Trophoblast cell (in vitro differentiated cells and primary cell): ENCODE measurements around the gene CBARP.
A peak's percentile ranks its signal among the peaks of the same experiment; 100 is the strongest.

Experiments used
- DNase-seq, 2 donors: peaks; one replicate each; pipeline ENCODE4 v3.0.0-alpha.2; 2016
- H2AFZ ChIP-seq: 2 replicates; pipeline ENCODE4 v1.6.1; 2013; ENCODE audit warnings: low read length, moderate library complexity, mild to moderate bottlenecking; ENCODE audit not compliant: insufficient read depth, poor library complexity
- H2AK5ac ChIP-seq: 2 replicates; pipeline ENCODE4 v1.6.1; 2013; ENCODE audit warnings: mild to moderate bottlenecking, low read length
- H2BK120ac ChIP-seq: 2 replicates; pipeline ENCODE4 v1.6.1; 2013; ENCODE audit warnings: low read length, mild to moderate bottlenecking, moderate library complexity; ENCODE audit not compliant: insufficient read depth, poor library complexity
- H2BK12ac ChIP-seq: 2 replicates; pipeline ENCODE4 v1.6.1; 2013; ENCODE audit warnings: mild to moderate bottlenecking, low read length, moderate library complexity
- H2BK5ac ChIP-seq: 2 replicates; pipeline ENCODE4 v1.6.1; 2013; ENCODE audit warnings: low read length, low read depth, moderate library complexity, mild to moderate bottlenecking; ENCODE audit not compliant: poor library complexity
- H3K14ac ChIP-seq: 2 replicates; pipeline ENCODE4 v1.6.1; 2013; ENCODE audit warnings: mild to moderate bottlenecking, low read length
- H3K18ac ChIP-seq: 2 replicates; pipeline ENCODE4 v1.6.1; 2013; ENCODE audit warnings: mild to moderate bottlenecking, low read length
- H3K23ac ChIP-seq: 2 replicates; pipeline ENCODE4 v1.6.1; 2013; ENCODE audit warnings: low read length
- H3K27ac ChIP-seq: 2 replicates; pipeline ENCODE4 v1.5.1; 2013; ENCODE audit warnings: low read depth, mild to moderate bottlenecking, inconsistent platforms, low read length, moderate library complexity
- H3K27me3 ChIP-seq: 2 replicates; pipeline ENCODE4 v1.6.1; 2013; ENCODE audit warnings: inconsistent platforms, mild to moderate bottlenecking, low read length, moderate library complexity; ENCODE audit not compliant: insufficient read depth
- H3K36me3 ChIP-seq, 2 experiments: 1 replicate in 1 of 2; 2 replicates in 1 of 2; pipeline ENCODE4 v1.6.1; 2013; ENCODE audit warnings: low read length in 2 of 2, mild to moderate bottlenecking in 2 of 2, moderate library complexity in 1 of 2; ENCODE audit not compliant: insufficient read depth in 2 of 2, control insufficient read depth in 1 of 2
- H3K4ac ChIP-seq: 2 replicates; pipeline ENCODE4 v1.6.1; 2013; ENCODE audit warnings: low read depth, mild to moderate bottlenecking, low read length, moderate library complexity
- H3K4me1 ChIP-seq, 2 experiments: 1 replicate in 1 of 2; 2 replicates in 1 of 2; pipeline ENCODE4 v1.6.1; 2013; ENCODE audit warnings: low read length in 2 of 2, mild to moderate bottlenecking in 2 of 2, moderate library complexity in 1 of 2; ENCODE audit not compliant: insufficient read depth in 2 of 2, control insufficient read depth in 1 of 2
- H3K4me2 ChIP-seq: 2 replicates; pipeline ENCODE4 v1.6.1; 2013; ENCODE audit warnings: inconsistent platforms, mild to moderate bottlenecking, low read length, moderate library complexity
- H3K4me3 ChIP-seq: 2 replicates; pipeline ENCODE4 v1.5.1; 2013; ENCODE audit warnings: mild to moderate bottlenecking, low read depth, low read length, inconsistent platforms
- H3K79me1 ChIP-seq: one replicate; pipeline ENCODE4 v1.6.1; 2013; ENCODE audit warnings: low read length
- H3K79me2 ChIP-seq: 2 replicates; pipeline ENCODE4 v1.6.1; 2013; ENCODE audit warnings: low read length, mild to moderate bottlenecking; ENCODE audit not compliant: control insufficient read depth, insufficient read depth, poor library complexity
- H3K9ac ChIP-seq: 2 replicates; pipeline ENCODE4 v1.6.1; 2013; ENCODE audit warnings: mild to moderate bottlenecking, low read length
- H3K9me3 ChIP-seq: 2 replicates; pipeline ENCODE4 v1.6.1; 2013; ENCODE audit warnings: low read depth, mild to moderate bottlenecking, control low read depth, inconsistent platforms, low read length; ENCODE audit not compliant: insufficient read depth
- H4K12ac ChIP-seq: 2 replicates; pipeline ENCODE4 v1.6.1; 2013; ENCODE audit warnings: low read depth, mild to moderate bottlenecking, low read length, moderate library complexity
- H4K8ac ChIP-seq: 2 replicates; pipeline ENCODE4 v1.6.1; 2013; ENCODE audit warnings: low read depth, mild to moderate bottlenecking, low read length, moderate library complexity
- H4K91ac ChIP-seq: one replicate; pipeline ENCODE4 v1.6.1; 2013; ENCODE audit warnings: low read depth, mild to moderate bottlenecking, low read length, moderate library complexity
- WGBS: extraction: QIAGEN DNeasy Blood & Tissue Kit; methylation state at CpG from one replicate; pipeline ENCODE4 v1.1.7; 2013; ENCODE audit warnings: missing lambda C conversion rate; ENCODE audit not compliant: insufficient read length, insufficient coverage; ENCODE audit errors: extremely low coverage; 5-methylcytosine and 5-hydroxymethylcytosine counted together

The CBARP gene

DNA sequence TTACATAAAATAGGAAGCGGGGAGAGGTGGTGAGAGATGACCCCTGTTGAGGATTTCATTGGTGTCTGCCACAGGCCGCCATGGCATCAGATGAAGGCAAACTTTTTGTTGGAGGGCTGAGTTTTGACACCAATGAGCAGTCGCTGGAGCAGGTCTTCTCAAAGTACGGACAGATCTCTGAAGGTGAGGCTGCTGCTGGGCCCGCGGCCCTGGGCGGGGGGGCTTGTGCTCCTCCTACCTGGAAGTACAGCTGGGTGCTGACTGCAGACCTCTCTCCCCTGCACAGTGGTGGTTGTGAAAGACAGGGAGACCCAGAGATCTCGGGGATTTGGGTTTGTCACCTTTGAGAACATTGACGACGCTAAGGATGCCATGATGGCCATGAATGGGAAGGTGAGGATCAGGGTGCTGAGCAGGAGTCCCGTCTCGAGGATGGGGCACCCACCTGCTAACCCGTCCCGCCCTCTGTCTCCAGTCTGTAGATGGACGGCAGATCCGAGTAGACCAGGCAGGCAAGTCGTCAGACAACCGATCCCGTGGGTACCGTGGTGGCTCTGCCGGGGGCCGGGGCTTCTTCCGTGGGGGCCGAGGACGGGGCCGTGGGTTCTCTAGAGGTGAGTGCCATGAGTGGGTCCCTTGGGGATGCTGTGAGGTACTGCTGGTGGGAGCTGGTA lies 33.2 kb upstream of the CBARP start:
- no peak overlapping the region for H2BK5ac ChIP-seq
- no peak overlapping the region for H4K8ac ChIP-seq
- no peak overlapping the region for H2BK12ac ChIP-seq
- H3K14ac ChIP-seq, result no peak overlapping the region
- H3K4me2 ChIP-seq, result peak overlapping the region; percentile 24
- no peak overlapping the region for H3K27ac ChIP-seq
- no peaks in the 10 kb centered on the region for H3K27me3 ChIP-seq
- no peak overlapping the region for H4K12ac ChIP-seq
- H3K4me1 ChIP-seq, result peaks cover 27 to 31% of the 10 kb centered on the region in 2 experiments
- no peak for DNase-seq
- no peak overlapping the region for H3K9ac ChIP-seq
- no CpG with 5 or more reads among the region's 26 CpGs for WGBS
- no peak overlapping the region for H2AK5ac ChIP-seq
- no peak overlapping the region for H2AFZ ChIP-seq
- H3K4ac ChIP-seq, result peak overlapping the region; percentile 65
- peaks cover 42% of the 10 kb centered on the region in 2 experiments for H3K36me3 ChIP-seq
- no peak overlapping the region for H4K91ac ChIP-seq
- H2BK120ac ChIP-seq, result no peak overlapping the region
- H3K23ac ChIP-seq, result no peak overlapping the region
- no peaks in the 10 kb centered on the region for H3K9me3 ChIP-seq
- H3K79me1 ChIP-seq, result peaks cover 22% of the 10 kb centered on the region
- no peak overlapping the region for H3K18ac ChIP-seq
- H3K79me2 ChIP-seq, result peaks cover 20% of the 10 kb centered on the region
- no peak overlapping the region for H3K4me3 ChIP-seq

DNA sequence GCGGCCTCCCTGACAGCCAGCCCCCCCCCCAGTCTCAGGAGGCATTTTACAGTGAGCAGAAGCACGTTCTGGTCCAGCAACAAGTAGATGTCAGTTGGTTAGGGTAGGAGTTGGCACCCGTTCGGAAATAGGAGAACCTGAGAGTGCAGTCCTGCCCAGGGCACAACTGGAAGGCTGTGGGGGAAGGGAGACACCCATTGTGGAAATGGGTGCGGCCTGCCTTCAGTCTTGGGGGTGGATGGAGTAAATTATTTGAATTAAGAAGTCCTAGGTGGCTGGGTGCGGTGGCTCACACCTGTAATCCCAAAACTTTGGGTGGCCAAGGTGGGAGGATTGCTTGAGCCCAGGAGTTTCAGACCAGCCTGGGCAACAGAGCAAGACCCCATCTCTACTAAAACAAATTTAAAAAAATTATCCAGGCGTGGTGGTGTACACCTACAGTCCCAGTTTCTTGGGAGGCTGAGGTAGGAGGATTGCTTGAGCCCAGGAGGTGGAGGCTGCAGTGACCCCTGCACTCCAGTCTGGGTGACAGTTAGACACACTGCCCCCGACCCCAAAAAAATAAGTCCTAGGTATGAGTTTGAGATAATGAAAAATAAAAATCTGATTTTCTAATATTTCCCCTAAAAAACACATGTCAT lies 32.5 kb upstream of the CBARP start:
- WGBS, result no CpG with 5 or more reads among the region's 8 CpGs
- H3K27ac ChIP-seq, result peak overlapping the region; percentile 95
- peak overlapping the region; percentile 79 for H3K4me3 ChIP-seq

DNA sequence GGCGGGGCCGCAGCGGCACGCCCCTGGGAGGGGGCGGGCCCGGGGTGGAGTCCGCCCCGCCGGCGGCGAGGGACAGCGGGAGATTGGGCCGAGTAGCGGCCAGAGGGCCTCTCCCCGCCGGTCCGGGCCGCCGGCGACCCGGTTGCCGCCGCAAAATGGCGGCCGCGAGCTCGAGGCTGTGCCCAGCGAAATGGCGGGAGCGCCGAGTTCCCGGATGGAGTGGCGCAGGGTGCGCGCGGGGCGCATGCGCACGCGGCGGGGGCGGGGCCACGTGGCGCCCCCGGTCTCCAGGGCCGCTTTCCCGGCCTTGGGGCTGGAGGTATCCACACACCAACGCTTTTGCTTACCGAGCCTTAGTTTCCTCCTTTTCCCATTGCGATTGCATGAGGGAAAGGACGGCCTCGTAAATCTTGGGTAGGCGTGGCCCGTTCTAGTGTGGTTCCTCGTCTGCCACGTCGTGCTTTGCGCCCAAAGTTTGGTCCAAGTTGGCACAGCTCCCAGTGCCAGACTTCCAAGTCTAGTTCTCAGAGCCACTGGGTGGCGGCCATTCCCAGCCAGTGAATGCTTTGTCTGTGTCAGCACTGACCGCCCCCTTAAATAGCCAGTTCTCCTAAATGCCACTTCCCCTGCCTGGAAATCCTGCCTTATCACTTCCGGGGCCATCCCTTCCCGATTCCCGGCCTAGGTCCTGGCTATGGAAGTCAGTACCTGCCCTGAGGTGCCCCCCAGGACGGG lies 31.8 kb upstream of the CBARP start:
- H4K8ac ChIP-seq, result peak overlapping the region; percentile 89
- DNase-seq, result peak; percentile 63 to 89
- H3K4me2 ChIP-seq, result peak overlapping the region; percentile 73
- peak overlapping the region; percentile 85 for H2BK5ac ChIP-seq
- WGBS, result no CpG with 5 or more reads among the region's 64 CpGs
- peak overlapping the region; percentile 95 for H3K27ac ChIP-seq
- H2BK120ac ChIP-seq, result peak overlapping the region; percentile 71
- peaks cover 13% of the 10 kb centered on the region for H3K79me2 ChIP-seq
- H3K23ac ChIP-seq, result no peak overlapping the region
- no peak overlapping the region for H2AFZ ChIP-seq
- H3K4me1 ChIP-seq, result peaks cover 34 to 37% of the 10 kb centered on the region in 2 experiments
- H3K14ac ChIP-seq, result peak overlapping the region; percentile 88
- H3K9me3 ChIP-seq, result no peaks in the 10 kb centered on the region
- H2BK12ac ChIP-seq, result no peak overlapping the region
- H2AK5ac ChIP-seq, result peak overlapping the region; percentile 74
- peak overlapping the region; percentile 98 for H4K91ac ChIP-seq
- peaks cover 38 to 39% of the 10 kb centered on the region in 2 experiments for H3K36me3 ChIP-seq
- peak overlapping the region; percentile 79 for H3K4me3 ChIP-seq
- peak overlapping the region; percentile 93 for H3K9ac ChIP-seq
- peak overlapping the region; percentile 81 for H3K18ac ChIP-seq
- H3K4ac ChIP-seq, result peak overlapping the region; percentile 89
- H4K12ac ChIP-seq, result peak overlapping the region; percentile 5
- H3K27me3 ChIP-seq, result no peaks in the 10 kb centered on the region
- peaks cover 23% of the 10 kb centered on the region for H3K79me1 ChIP-seq

More for the DNA sequence above, 32.5 kb upstream of the CBARP start:
- Histone ChIP-seq H3K9me3 (no peaks in the 10 kb centered on the region), H3K14ac (peak overlapping the region; percentile 69), H3K36me3 (peaks cover 42% of the 10 kb centered on the region in 2 experiments), H2BK5ac (peak overlapping the region; percentile 85), H3K4me2 (peak overlapping the region; percentile 73), H3K4me1 (peaks cover 31 to 35% of the 10 kb centered on the region in 2 experiments), H4K91ac (peak overlapping the region; percentile 72), H2BK12ac (no peak overlapping the region), H4K8ac (peak overlapping the region; percentile 89), H3K9ac (peak overlapping the region; percentile 85), H3K18ac (peak overlapping the region; percentile 18), H3K79me2 (peaks cover 17% of the 10 kb centered on the region), H2AK5ac (peak overlapping the region; percentile 11), H3K4ac (peak overlapping the region; percentile 89), H2AFZ (no peak overlapping the region), H3K79me1 (peaks cover 22% of the 10 kb centered on the region), H3K27me3 (no peaks in the 10 kb centered on the region), H4K12ac (peak overlapping the region; percentile 5), H3K23ac (no peak overlapping the region), H2BK120ac (peak overlapping the region; percentile 9)
- DNase-seq, result no peak

DNA sequence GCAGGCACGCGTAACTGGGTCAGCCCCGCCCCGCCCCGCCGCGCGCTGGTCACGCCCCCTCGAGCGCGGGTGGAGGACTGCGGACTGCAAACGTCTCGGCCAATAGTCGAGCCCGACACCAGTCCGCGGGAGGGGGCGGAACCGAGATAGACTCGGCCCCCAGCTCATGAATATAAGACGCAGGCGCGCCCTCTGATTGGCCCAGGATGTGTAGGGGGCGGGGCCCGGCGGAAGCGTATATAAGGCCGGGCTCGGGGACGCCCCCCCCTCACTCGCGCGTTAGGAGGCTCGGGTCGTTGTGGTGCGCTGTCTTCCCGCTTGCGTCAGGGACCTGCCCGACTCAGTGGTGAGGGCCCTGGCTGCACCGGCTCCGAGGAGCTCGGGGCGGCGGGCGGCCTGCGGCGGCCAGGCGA lies 31.3 kb upstream of the CBARP start, which contains the start of gene CIRBP:
Gene CIRBP, plus strand, starts transcription at position 268 of the 413 bp plus-strand sequence. CDS start 1,602 bp downstream, outside the sequence.
- H4K12ac ChIP-seq, result peak within 1 kb of the TSS; percentile 5
- peak within 1 kb of the TSS; percentile 89 for H4K8ac ChIP-seq
- H2BK12ac ChIP-seq, result no peak within 1 kb of the TSS
- peak within 1 kb of the TSS; percentile 71 for H2BK120ac ChIP-seq
- H3K36me3 ChIP-seq, result peaks cover 32 to 33% of the 10 kb centered on the region in 2 experiments
- peaks cover 31 to 36% of the 10 kb centered on the region in 2 experiments for H3K4me1 ChIP-seq
- peaks cover 13% of the 10 kb centered on the region for H3K79me2 ChIP-seq
- peak within 1 kb of the TSS; percentile 89 for H3K4ac ChIP-seq
- peak within 1 kb of the TSS; percentile 98 for H4K91ac ChIP-seq
- peak within 1 kb of the TSS; percentile 95 for H3K27ac ChIP-seq
- H3K4me2 ChIP-seq, result peak within 1 kb of the TSS; percentile 73
- peaks cover 23% of the 10 kb centered on the region for H3K79me1 ChIP-seq
- no CpG with 5 or more reads among the region's 50 CpGs for WGBS
- H3K18ac ChIP-seq, result peak within 1 kb of the TSS; percentile 81
- H3K9ac ChIP-seq, result peak within 1 kb of the TSS; percentile 93
- H3K9me3 ChIP-seq, result no peaks in the 10 kb centered on the region
- peak within 1 kb of the TSS; percentile 88 for H3K14ac ChIP-seq
- DNase-seq, result peak; percentile 100
- peak within 1 kb of the TSS; percentile 79 for H3K4me3 ChIP-seq
- no peaks in the 10 kb centered on the region for H3K27me3 ChIP-seq
- peak within 1 kb of the TSS; percentile 85 for H2BK5ac ChIP-seq
- no peak within 1 kb of the TSS for H2AFZ ChIP-seq
- peak within 1 kb of the TSS; percentile 74 for H2AK5ac ChIP-seq
- H3K23ac ChIP-seq, result no peak within 1 kb of the TSS
